Measurements from ENCODE around the gene NHLRC4. TPM values are rescaled to one million over a fixed set of nuclear protein-coding genes. Genes with fewer than 3 reads are reported as not detected.

Gene NHLRC4
- total and polyA plus RNA-seq, 9 of the 15 experiments (the other 6 are each of a cell fraction or from before 2014, with no cell fraction given) = 0.24 to 3.7 (median 1.3) TPM; not detected in 2

- TF ChIP-seq TEAD1 (CRISPR knock-in tag; IDR thresholded peaks at IDR 0.05) = no peak
- no peak for TF ChIP-seq MXI1 (IDR thresholded peaks at IDR 0.05; ENCODE audit: low read depth, low read length)
- TF ChIP-seq TSHZ1 (CRISPR knock-in tag; IDR thresholded peaks at IDR 0.05) = no peak
- TF ChIP-seq NFE2 (IDR thresholded peaks at IDR 0.05; ENCODE audit: low read depth) = no peak
- TF ChIP-seq THRAP3 (IDR thresholded peaks at IDR 0.05; ENCODE audit: borderline replicate concordance) = no peak
- TF ChIP-seq ZNF76 (CRISPR knock-in tag; IDR thresholded peaks at IDR 0.05; ENCODE audit: borderline replicate concordance) = no peak
- no peak for TF ChIP-seq CC2D1A (IDR thresholded peaks at IDR 0.05)
- TF ChIP-seq AFF4 (CRISPR knock-in tag; IDR thresholded peaks at IDR 0.05) = no peak
- peak; percentile 39 to 58; a peak in 3 of 4 replicates for TF ChIP-seq RAD21 (CRISPR knock-in tag; conservative IDR thresholded peaks at IDR 0.05 in 1 of 2, IDR thresholded peaks at IDR 0.05 in 1 of 2)
- no peak for TF ChIP-seq CREB3L1 (IDR thresholded peaks at IDR 0.05; ENCODE audit: borderline replicate concordance, low read depth)
Observed at GRCh38 chr16:546909-547770, 19.7 kb upstream of the NHLRC4 start (continued).
